ENCODE data around the gene SRPRB. TPM values are rescaled to one million over a fixed set of nuclear protein-coding genes. Genes with fewer than 3 reads are reported as not detected.

SRPRB gene
- total RNA-seq, 1 experiment from 2014 or later: 54.8 TPM

GRCh38 chr3:133797396-133798105, 8.1 kb upstream of the SRPRB start:
- Histone ChIP-seq H3K4ac (ENCODE audit: low read depth, low read length) (no peak overlapping the region), H4K20me1 (ENCODE audit: control insufficient read depth, insufficient read depth, insufficient read length) (no peaks in the 10 kb centered on the region), H3K79me2 (ENCODE audit: insufficient read depth, low read length) (no peaks in the 10 kb centered on the region), H4K5ac (ENCODE audit: insufficient read length, low read depth, low read length) (no peak overlapping the region), H4K8ac (replicated peaks; ENCODE audit: insufficient read length, low read depth, low read length) (no peak overlapping the region), H2BK15ac (ENCODE audit: low read depth, low read length) (no peak overlapping the region), H3K56ac (ENCODE audit: insufficient read length, low read depth, low read length) (no peak overlapping the region), H3K14ac (ENCODE audit: insufficient read depth, low read length) (no peak overlapping the region), H3K4me1 (ENCODE audit: insufficient read depth, low read length) (no peaks in the 10 kb centered on the region), H3K23ac (ENCODE audit: insufficient read length, low read depth, low read length) (no peak overlapping the region), H4K91ac (ENCODE audit: insufficient read length, low read depth, low read length) (no peak overlapping the region), H2AFZ (ENCODE audit: low read length) (no peak overlapping the region), H3K79me1 (ENCODE audit: insufficient read depth, low read depth, low read length, poor library complexity, severe bottlenecking) (no peaks in the 10 kb centered on the region), H2BK5ac (ENCODE audit: insufficient read length, low read length) (no peak overlapping the region), H3K9ac (ENCODE audit: extremely low read depth, insufficient read length, low read length) (no peak overlapping the region), H2BK120ac (ENCODE audit: low read depth, low read length, poor library complexity, severe bottlenecking) (no peak overlapping the region), H3K27me3 (ENCODE audit: insufficient read depth, low read length) (no peaks in the 10 kb centered on the region), H3T11ph (ENCODE audit: low read length) (no peak overlapping the region), H2BK20ac (ENCODE audit: low read depth, low read length, poor library complexity, severe bottlenecking) (no peak overlapping the region), H2BK12ac (ENCODE audit: insufficient read length, low read depth, low read length) (no peak overlapping the region), H3K4me2 (ENCODE audit: insufficient read depth, insufficient read length, low read length) (no peak overlapping the region), H3K18ac (ENCODE audit: insufficient read length, low read depth, low read length) (no peak overlapping the region), H3K9me3 (ENCODE audit: control insufficient read depth, low read depth, low read length) (no peaks in the 10 kb centered on the region), H2AK5ac (ENCODE audit: insufficient read length, low read length) (no peak overlapping the region), H3K27ac (ENCODE audit: insufficient read length, low read depth, low read length) (no peak overlapping the region), H3K23me2 (ENCODE audit: insufficient read length, low read depth, low read length, poor library complexity, severe bottlenecking) (no peaks in the 10 kb centered on the region)
- peaks cover 21 to 23% of the 10 kb centered on the region in 2 experiments for H3K9me3 Mint-ChIP-seq
- peaks cover 25% of the 10 kb centered on the region for H3K27me3 Mint-ChIP-seq (ENCODE audit: low read depth)
- TF ChIP-seq, protein P1, sequence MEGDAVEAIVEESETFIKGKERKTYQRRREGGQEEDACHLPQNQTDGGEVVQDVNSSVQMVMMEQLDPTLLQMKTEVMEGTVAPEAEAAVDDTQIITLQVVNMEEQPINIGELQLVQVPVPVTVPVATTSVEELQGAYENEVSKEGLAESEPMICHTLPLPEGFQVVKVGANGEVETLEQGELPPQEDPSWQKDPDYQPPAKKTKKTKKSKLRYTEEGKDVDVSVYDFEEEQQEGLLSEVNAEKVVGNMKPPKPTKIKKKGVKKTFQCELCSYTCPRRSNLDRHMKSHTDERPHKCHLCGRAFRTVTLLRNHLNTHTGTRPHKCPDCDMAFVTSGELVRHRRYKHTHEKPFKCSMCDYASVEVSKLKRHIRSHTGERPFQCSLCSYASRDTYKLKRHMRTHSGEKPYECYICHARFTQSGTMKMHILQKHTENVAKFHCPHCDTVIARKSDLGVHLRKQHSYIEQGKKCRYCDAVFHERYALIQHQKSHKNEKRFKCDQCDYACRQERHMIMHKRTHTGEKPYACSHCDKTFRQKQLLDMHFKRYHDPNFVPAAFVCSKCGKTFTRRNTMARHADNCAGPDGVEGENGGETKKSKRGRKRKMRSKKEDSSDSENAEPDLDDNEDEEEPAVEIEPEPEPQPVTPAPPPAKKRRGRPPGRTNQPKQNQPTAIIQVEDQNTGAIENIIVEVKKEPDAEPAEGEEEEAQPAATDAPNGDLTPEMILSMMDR (conservative IDR thresholded peaks at IDR 0.05): no peak
- H3K27ac Mint-ChIP-seq: no peak overlapping the region
- H3K4me1 Mint-ChIP-seq: peaks cover 3% of the 10 kb centered on the region in 2 experiments; a peak in 2 of 4 replicates
- no CpG with 5 or more reads among the region's 3 CpGs for WGBS (ENCODE audit: extremely low coverage, insufficient read length, low lambda C conversion rate)
- peaks cover 13 to 19% (median 16%) of the 10 kb centered on the region in 3 experiments for H3K36me3 Mint-ChIP-seq (ENCODE audit: insufficient read depth in 1 of 3, low read depth in 3 of 3)
- DNase-seq: no peak
- no peak overlapping the region for H3K4me3 Mint-ChIP-seq
